HL-60 (cell line): ENCODE measurements around the gene SDK1.

Source experiments
- DNase-seq, 2 experiments: peaks; one replicate each; pipeline ENCODE4 v3.0.0-alpha.2; 2010 to 2020; ENCODE audit warnings: low read depth in 1 of 2, low spot score in 1 of 2
- H3K27ac ChIP-seq: fragments of 250-450 bp; sonication (Bioruptor Pico); replicated peaks from 2 replicates; pipeline ENCODE4 v1.5.1; 2020; ENCODE audit warnings: mild to moderate bottlenecking, moderate library complexity
- H3K27me3 ChIP-seq: fragments of 250-450 bp; sonication (Bioruptor Pico); 2 replicates; pipeline ENCODE4 v1.5.1; 2021; ENCODE audit warnings: mild to moderate bottlenecking, moderate library complexity; ENCODE audit not compliant: insufficient read depth, poor library complexity, severe bottlenecking
- H3K4me3 ChIP-seq: replicated peaks from 2 replicates; pipeline ENCODE4 v1.5.1; 2011; ENCODE audit warnings: mild to moderate bottlenecking, control low read depth, low read length; ENCODE audit not compliant: insufficient read depth
- GABPA ChIP-seq: IDR thresholded peaks from 2 replicates; pipeline ENCODE4 v1.6.1; 2012; ENCODE audit warnings: low read depth
- POLR2AphosphoS5 ChIP-seq: IDR thresholded peaks from 2 replicates; pipeline ENCODE4 v1.6.1; 2012; ENCODE audit warnings: low read depth
- SPI1 ChIP-seq: IDR thresholded peaks from 2 replicates; pipeline ENCODE4 v1.6.1; 2012; ENCODE audit warnings: low read depth, mild to moderate bottlenecking, borderline replicate concordance
- TF ChIP-seq, protein P1 (sequence below): IDR thresholded peaks from one replicate; pipeline ENCODE4 v1.5.1; 2011; ENCODE audit warnings: low read length, control low read depth, inconsistent platforms; ENCODE audit not compliant: insufficient read depth
- TF ChIP-seq, protein P2 (sequence below): IDR thresholded peaks from 2 replicates; pipeline ENCODE4 v1.6.1; 2012; ENCODE audit warnings: low read depth; ENCODE audit not compliant: insufficient replicate concordance

The SDK1 gene

DNA sequence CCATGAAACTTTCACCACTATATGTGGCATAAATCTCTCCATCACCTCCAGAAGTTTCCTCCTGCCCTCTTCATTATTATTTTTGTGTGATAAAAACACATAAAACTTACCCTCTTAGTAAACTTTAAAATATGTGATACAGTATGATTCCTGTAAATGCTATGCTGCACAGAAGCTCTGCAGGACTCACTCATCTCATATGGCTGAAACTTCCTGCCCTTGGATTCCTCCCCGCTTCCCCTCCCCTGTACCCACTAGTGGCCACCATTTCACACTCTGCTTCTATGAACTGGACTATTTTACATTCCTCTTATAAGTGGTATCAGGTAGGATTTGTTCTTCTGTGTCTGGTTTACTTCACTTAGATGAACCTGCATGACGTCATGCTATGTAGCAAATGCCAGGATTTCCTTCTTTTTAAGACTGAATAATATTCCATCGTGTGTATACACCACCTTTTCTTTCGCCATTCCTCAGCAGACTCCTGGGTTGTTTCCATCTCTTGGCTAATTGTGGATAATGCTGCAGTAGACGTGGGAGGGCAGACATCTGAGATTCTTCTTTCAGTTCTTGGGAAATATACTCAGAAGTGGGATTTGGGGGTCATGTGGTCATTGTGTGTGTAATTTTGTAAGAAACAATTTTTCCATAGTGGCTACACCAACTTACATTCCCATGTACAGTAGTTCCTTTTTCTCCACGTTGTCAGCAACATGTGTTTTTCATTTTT, 335.2 kb downstream of the SDK1 start:
- H3K27ac ChIP-seq: no peak overlapping the region
- no peak for DNase-seq
- no peaks in the 10 kb centered on the region for H3K27me3 ChIP-seq
- H3K4me3 ChIP-seq: no peak overlapping the region
- TF ChIP-seq GABPA (no peak), SPI1 (no peak), POLR2AphosphoS5 (no peak)
- TF ChIP-seq, protein P1, sequence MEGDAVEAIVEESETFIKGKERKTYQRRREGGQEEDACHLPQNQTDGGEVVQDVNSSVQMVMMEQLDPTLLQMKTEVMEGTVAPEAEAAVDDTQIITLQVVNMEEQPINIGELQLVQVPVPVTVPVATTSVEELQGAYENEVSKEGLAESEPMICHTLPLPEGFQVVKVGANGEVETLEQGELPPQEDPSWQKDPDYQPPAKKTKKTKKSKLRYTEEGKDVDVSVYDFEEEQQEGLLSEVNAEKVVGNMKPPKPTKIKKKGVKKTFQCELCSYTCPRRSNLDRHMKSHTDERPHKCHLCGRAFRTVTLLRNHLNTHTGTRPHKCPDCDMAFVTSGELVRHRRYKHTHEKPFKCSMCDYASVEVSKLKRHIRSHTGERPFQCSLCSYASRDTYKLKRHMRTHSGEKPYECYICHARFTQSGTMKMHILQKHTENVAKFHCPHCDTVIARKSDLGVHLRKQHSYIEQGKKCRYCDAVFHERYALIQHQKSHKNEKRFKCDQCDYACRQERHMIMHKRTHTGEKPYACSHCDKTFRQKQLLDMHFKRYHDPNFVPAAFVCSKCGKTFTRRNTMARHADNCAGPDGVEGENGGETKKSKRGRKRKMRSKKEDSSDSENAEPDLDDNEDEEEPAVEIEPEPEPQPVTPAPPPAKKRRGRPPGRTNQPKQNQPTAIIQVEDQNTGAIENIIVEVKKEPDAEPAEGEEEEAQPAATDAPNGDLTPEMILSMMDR: no peak
- TF ChIP-seq, protein P2, sequence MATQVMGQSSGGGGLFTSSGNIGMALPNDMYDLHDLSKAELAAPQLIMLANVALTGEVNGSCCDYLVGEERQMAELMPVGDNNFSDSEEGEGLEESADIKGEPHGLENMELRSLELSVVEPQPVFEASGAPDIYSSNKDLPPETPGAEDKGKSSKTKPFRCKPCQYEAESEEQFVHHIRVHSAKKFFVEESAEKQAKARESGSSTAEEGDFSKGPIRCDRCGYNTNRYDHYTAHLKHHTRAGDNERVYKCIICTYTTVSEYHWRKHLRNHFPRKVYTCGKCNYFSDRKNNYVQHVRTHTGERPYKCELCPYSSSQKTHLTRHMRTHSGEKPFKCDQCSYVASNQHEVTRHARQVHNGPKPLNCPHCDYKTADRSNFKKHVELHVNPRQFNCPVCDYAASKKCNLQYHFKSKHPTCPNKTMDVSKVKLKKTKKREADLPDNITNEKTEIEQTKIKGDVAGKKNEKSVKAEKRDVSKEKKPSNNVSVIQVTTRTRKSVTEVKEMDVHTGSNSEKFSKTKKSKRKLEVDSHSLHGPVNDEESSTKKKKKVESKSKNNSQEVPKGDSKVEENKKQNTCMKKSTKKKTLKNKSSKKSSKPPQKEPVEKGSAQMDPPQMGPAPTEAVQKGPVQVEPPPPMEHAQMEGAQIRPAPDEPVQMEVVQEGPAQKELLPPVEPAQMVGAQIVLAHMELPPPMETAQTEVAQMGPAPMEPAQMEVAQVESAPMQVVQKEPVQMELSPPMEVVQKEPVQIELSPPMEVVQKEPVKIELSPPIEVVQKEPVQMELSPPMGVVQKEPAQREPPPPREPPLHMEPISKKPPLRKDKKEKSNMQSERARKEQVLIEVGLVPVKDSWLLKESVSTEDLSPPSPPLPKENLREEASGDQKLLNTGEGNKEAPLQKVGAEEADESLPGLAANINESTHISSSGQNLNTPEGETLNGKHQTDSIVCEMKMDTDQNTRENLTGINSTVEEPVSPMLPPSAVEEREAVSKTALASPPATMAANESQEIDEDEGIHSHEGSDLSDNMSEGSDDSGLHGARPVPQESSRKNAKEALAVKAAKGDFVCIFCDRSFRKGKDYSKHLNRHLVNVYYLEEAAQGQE: no peak

DNA sequence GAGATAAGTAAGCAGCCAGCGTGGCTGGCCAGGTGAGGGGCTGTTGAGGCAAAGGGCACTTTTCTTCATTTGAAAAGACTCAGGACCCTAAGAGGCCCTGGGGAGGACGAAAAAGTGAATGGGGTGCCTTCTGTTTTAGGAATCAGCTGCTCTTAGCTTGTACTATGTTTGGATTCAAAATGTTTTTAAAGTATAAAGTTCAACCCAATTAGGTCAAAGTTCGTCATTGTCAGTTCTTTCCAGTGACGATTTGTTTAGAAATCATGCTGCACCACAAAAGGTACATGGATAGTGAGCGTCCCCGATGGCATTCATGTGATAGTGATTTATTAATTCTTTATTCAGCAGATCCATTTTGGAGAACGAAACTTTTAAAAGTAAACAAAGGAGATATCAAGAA, 338.2 kb downstream of the SDK1 start:
- Histone ChIP-seq H3K27ac (no peak overlapping the region), H3K27me3 (no peaks in the 10 kb centered on the region), H3K4me3 (no peak overlapping the region)
- no peak for TF ChIP-seq GABPA
- no peak for DNase-seq

- TF ChIP-seq POLR2AphosphoS5 (no peak), SPI1 (no peak), GABPA (no peak)
- TF ChIP-seq, protein P1: no peak
- TF ChIP-seq, protein P2: no peak
- DNase-seq: no peak
- Histone ChIP-seq H3K4me3 (no peak overlapping the region), H3K27ac (no peak overlapping the region), H3K27me3 (no peaks in the 10 kb centered on the region)
Observed at GRCh38 chr7:3641582-3641981, 340.5 kb downstream of the SDK1 start.

DNA sequence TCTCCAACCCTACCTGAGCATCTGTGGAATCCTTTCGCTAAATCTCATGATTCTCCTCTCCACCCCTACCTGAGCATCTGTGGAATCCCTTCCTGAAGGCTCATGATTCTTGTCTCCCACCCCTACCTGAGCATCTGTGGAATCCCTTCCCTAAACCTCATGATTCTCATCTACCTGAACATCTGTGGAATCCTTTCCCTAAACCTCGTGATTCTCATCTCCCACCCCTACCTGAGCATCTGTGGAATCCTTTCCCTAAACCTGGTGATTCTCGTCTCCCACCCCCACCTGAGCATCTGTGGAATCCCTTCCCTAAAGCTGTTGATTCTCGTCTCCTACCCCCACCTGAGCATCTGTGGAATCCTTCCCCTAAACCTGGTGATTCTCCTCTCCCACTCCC, 342.0 kb downstream of the SDK1 start:
- Histone ChIP-seq H3K4me3 (no peak overlapping the region), H3K27me3 (no peaks in the 10 kb centered on the region), H3K27ac (no peak overlapping the region)
- TF ChIP-seq, protein P2: no peak
- TF ChIP-seq SPI1 (no peak), POLR2AphosphoS5 (no peak), GABPA (no peak)
- TF ChIP-seq, protein P1: no peak
- DNase-seq: no peak
